SJCRH30 (cell line): Measurements from ENCODE around the gene CCDC150. TPM values are rescaled to one million over a fixed set of nuclear protein-coding genes. Genes with fewer than 3 reads are reported as not detected.

Source experiments
- DNase-seq, 2 experiments: peaks; one replicate each; pipeline ENCODE4 v3.0.0-alpha.2; 2015 to 2020
- H3K27ac ChIP-seq: fragments of 250-450 bp; sonication (Bioruptor Pico); 2 replicates; pipeline ENCODE4 v1.5.1; 2020; ENCODE audit warnings: mild to moderate bottlenecking, moderate library complexity
- H3K27me3 ChIP-seq: fragments of 250-450 bp; sonication (Bioruptor Pico); 2 replicates; pipeline ENCODE4 v1.5.1; 2020; ENCODE audit warnings: mild to moderate bottlenecking, moderate library complexity
- H3K36me3 ChIP-seq: fragments of 250-450 bp; sonication (Bioruptor Pico); 2 replicates; pipeline ENCODE4 v1.5.1; 2020; ENCODE audit warnings: mild to moderate bottlenecking, moderate library complexity
- H3K4me1 ChIP-seq: fragments of 250-450 bp; sonication (Bioruptor Pico); 2 replicates; pipeline ENCODE4 v1.5.1; 2020; ENCODE audit warnings: mild to moderate bottlenecking, moderate library complexity
- H3K4me3 ChIP-seq: fragments of 250-450 bp; sonication (Bioruptor Pico); 2 replicates; pipeline ENCODE4 v1.5.1; 2020; ENCODE audit warnings: mild to moderate bottlenecking, moderate library complexity
- H3K9me3 ChIP-seq: fragments of 250-450 bp; sonication (Bioruptor Pico); replicated peaks from 2 replicates; pipeline ENCODE4 v1.5.1; 2020; ENCODE audit warnings: mild to moderate bottlenecking, moderate library complexity
- total RNA-seq: library from RNA; depleted of rRNA; stranded (reverse); fragments of >200 nt; shearing (Covaris generic); gene quantifications from 2 replicates; pipeline ENCODE4 v1.2.3, GENCODE V29; 2014; rRNA removed

The CCDC150 gene
- total RNA-seq, 1 experiment from 2014 or later = 17.4 TPM

DNA sequence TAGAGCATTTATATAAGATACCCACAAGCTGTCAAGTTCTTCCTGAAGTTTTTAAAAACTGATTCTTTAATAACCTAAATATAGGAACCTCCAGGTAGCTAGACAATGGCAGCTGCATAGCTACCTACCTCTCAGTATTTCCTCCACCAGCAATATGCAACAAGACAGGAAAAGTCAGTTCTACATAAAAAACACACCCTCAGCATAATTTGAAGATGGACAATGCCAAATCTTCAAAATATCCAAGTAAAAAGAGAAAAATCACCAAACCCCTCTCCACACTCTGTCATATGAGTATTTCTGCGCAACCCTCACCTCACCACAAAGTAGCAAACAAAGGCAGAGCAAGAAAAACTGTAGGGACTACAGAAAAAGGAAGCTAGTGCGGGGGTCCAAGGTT, 108.6 kb downstream of the CCDC150 start:
- Histone ChIP-seq H3K27ac (no peak overlapping the region), H3K27me3 (no peaks in the 10 kb centered on the region), H3K4me1 (no peaks in the 10 kb centered on the region), H3K9me3 (no peaks in the 10 kb centered on the region), H3K36me3 (no peaks in the 10 kb centered on the region), H3K4me3 (no peak overlapping the region)
- no peak for DNase-seq

DNA sequence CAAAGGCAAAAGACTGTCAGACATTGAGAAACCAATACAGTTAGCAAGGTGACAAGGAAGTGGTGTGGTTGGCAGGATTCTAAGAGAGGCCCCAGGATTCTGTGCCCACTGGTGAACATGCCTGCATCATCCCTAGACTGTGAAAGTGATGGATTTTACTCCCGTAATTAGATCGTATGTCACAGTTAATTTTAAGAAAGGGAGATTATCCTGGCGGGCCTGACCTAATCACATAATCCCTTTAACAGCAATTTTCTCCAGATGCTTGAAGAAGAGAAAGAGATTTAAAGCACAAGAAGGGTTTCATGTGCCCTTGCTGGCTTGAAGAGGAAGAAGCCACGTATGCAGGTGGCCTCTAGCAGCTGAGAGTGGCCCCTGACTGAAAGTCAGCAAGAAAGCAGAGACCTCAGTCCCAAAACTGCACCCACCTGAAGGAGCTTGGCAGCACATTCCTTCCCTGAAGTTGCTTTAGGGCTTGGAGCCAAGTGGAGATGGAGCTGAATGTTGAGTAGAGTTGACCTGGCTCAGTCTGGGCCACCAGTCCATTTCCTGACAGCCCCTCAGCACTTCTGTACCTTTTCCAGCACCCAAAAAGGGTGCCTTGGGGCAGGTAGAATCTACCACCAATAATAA, 110.9 kb downstream of the CCDC150 start:
- no peaks in the 10 kb centered on the region for H3K4me1 ChIP-seq
- DNase-seq = no peak
- H3K9me3 ChIP-seq = no peaks in the 10 kb centered on the region
- H3K27me3 ChIP-seq = no peaks in the 10 kb centered on the region
- no peaks in the 10 kb centered on the region for H3K36me3 ChIP-seq
- H3K27ac ChIP-seq = no peak overlapping the region
- H3K4me3 ChIP-seq = no peak overlapping the region

DNA sequence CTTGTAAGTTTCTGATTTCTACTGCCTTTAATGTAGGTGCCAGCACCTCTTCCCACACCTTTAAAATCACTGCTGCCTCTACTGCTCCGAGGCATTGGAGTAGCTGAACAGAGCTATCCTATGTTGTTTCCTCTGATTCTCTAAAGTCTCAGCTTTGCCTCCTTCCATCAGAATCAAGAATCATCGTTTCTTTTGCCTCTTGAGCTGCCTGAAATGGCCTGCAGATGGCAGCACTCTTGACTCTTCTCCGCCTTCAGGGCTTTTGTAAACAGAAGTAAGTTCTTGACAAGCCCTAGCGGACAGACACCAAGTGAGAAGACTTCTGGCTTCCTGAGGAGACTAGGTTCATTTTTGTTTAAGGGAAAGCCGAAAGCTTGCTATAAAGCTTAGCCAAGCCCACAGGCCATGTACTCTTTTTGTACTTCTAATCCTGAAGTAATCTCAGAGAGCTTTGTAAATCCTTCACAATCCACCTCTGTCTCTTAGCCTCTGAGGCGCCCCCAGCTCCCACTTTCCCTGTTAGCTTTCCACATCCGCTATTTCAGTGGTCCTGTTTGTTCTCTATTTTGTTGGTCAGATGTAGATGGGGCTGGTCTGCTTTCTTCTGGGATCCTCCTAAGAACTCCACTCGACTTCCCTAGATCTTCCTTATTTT, 111.6 kb downstream of the CCDC150 start:
- Histone ChIP-seq H3K4me1 (no peaks in the 10 kb centered on the region), H3K27ac (no peak overlapping the region), H3K36me3 (no peaks in the 10 kb centered on the region), H3K4me3 (no peak overlapping the region), H3K9me3 (no peaks in the 10 kb centered on the region), H3K27me3 (no peaks in the 10 kb centered on the region)
- DNase-seq = peak; percentile 27 to 60

DNA sequence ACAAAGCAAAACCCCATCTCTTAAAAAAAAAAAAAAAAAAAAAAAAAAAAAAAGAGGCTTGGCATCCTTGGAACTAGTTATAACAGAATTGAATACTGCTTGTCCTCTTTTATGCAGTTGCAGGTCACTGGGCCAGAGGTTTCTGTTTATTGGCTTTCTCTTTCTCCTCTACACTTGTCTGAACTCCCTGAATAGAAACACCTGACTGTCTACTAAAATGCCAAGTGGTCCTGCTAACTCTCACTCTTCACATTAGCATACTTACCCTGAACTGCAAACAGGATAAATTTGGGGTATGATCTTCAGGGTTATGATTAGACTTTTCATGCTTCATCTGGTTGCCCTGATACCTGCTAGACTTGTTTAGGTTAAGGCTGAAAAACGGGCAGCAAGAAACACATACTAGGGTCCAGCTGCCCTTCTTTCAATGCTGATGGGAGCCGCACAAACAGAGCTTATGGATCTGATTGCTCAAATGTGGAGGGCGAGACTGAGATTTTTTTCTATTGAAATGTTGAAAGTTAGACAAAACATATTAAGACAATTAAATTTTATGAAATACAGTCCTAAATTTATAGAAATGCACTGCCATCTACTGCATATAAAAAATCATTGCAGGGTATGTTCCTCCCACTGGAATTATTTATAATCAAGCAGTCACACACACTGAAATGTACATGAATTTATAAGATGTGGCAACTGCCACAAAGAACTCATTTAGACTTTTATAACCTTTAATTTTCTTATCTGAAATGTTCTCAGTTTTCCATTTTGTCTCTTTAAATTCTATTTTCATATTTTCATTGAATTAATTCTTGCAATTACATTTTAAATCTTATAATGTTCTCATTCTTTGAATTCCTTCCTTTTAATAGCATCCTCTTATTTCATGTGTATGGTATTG, 119.2 kb downstream of the CCDC150 start:
- H3K36me3 ChIP-seq = peaks cover 13% of the 10 kb centered on the region

DNA sequence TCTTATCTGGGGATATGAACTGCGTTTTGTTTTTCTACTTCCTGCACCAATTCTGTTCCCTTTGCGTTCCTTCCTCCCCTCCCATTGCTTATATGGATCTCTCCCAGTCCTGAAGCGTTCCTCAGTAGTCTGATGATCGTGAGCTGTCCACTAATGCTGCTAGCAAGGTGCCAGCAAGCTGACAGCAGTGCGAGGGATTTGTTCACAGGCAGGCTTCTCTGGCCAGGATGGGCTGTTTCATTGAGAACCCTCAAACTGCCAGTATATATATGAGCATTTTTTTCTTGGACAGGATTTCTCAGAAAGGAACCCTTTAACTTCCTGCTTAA, 119.8 kb downstream of the CCDC150 start:
- no peaks in the 10 kb centered on the region for H3K4me1 ChIP-seq
- no peaks in the 10 kb centered on the region for H3K27me3 ChIP-seq
- no peak for DNase-seq
- H3K9me3 ChIP-seq = no peaks in the 10 kb centered on the region
- no peak overlapping the region for H3K27ac ChIP-seq
- H3K36me3 ChIP-seq = peaks cover 16% of the 10 kb centered on the region
- H3K4me3 ChIP-seq = no peak overlapping the region

More for the DNA sequence above, 119.2 kb downstream of the CCDC150 start:
- Histone ChIP-seq H3K4me1 (no peaks in the 10 kb centered on the region), H3K27me3 (no peaks in the 10 kb centered on the region), H3K27ac (no peak overlapping the region), H3K9me3 (no peaks in the 10 kb centered on the region), H3K4me3 (no peak overlapping the region)
- DNase-seq = peak in 1 of 2 experiments; percentile 8

DNA sequence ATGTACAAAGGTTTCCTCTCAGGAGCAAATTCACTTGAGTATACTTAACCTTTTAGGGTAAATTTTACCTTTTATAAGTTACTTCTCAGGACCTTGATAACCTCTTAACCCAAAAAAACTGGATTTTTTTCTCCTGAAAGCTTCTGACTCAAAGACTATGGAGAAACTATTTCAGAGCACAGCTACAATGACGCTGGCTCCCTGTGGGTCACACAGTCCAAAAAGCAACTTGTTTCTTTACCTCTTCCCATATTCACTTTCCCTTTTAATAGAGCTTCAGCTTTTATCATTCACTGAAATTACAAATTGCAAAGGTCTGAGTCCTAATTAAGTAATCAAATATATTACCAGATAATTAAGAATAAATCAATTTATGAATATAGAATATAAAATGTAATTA, 127.6 kb downstream of the CCDC150 start:
- DNase-seq = no peak

More for the DNA sequence above, 127.6 kb downstream of the CCDC150 start:
- no peak overlapping the region for H3K27ac ChIP-seq
- no peaks in the 10 kb centered on the region for H3K4me1 ChIP-seq
- H3K9me3 ChIP-seq = no peaks in the 10 kb centered on the region
- H3K27me3 ChIP-seq = no peaks in the 10 kb centered on the region
- H3K36me3 ChIP-seq = peaks cover 51% of the 10 kb centered on the region
- no peak overlapping the region for H3K4me3 ChIP-seq

Other genes with a start within 250 kb of the CCDC150 start
- 2.0 and 2.4 TPM in 2 replicates for gene HECW2, start 46.2 kb upstream of the CCDC150 start, total RNA-seq
- 45.1 and 52.8 TPM in 2 replicates for gene GTF3C3, start 160.0 kb downstream of the CCDC150 start, total RNA-seq
- 0.06 and 0.08 TPM in 2 replicates for gene C2orf66, start 169.6 kb downstream of the CCDC150 start, total RNA-seq